ENCODE results near the gene HOXA10. TPM values are rescaled to one million over a fixed set of nuclear protein-coding genes. Genes with fewer than 3 reads are reported as not detected.

HOXA10 gene
- total RNA-seq, 2 donors from 2014 or later, result not detected

- H3K4me3 ChIP-seq (ENCODE audit: low read length), result peak overlapping the region; percentile 1
- H3K27ac Mint-ChIP-seq, result no peak overlapping the region
- H3K27me3 Mint-ChIP-seq (ENCODE audit: insufficient read depth), result peaks cover 100% of the 10 kb centered on the region
- TF ChIP-seq, protein P1, sequence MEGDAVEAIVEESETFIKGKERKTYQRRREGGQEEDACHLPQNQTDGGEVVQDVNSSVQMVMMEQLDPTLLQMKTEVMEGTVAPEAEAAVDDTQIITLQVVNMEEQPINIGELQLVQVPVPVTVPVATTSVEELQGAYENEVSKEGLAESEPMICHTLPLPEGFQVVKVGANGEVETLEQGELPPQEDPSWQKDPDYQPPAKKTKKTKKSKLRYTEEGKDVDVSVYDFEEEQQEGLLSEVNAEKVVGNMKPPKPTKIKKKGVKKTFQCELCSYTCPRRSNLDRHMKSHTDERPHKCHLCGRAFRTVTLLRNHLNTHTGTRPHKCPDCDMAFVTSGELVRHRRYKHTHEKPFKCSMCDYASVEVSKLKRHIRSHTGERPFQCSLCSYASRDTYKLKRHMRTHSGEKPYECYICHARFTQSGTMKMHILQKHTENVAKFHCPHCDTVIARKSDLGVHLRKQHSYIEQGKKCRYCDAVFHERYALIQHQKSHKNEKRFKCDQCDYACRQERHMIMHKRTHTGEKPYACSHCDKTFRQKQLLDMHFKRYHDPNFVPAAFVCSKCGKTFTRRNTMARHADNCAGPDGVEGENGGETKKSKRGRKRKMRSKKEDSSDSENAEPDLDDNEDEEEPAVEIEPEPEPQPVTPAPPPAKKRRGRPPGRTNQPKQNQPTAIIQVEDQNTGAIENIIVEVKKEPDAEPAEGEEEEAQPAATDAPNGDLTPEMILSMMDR (conservative IDR thresholded peaks at IDR 0.05), result no peak
- no peaks in the 10 kb centered on the region for H3K36me3 ChIP-seq (ENCODE audit: control insufficient read depth, insufficient read depth, low read length)
- peaks cover 12% of the 10 kb centered on the region for H3K4me1 Mint-ChIP-seq
- peak; percentile 68 for DNase-seq
- WGBS, 2 experiments (ENCODE audit: insufficient coverage in 1 of 2, insufficient read length in 1 of 2), result 1 to 3% methylated on average over 28 to 52 of the region's 52 CpGs
- H3K9me3 ChIP-seq (ENCODE audit: control insufficient read depth, low read length), result no peaks in the 10 kb centered on the region
- peaks cover 4% of the 10 kb centered on the region for H3K4me1 ChIP-seq (ENCODE audit: control insufficient read depth, insufficient read depth, low read length)
- H3K9me3 Mint-ChIP-seq, result no peaks in the 10 kb centered on the region
- peak overlapping the region; percentile 30 for H3K4me3 Mint-ChIP-seq
- peaks cover 100% of the 10 kb centered on the region for H3K27me3 ChIP-seq (ENCODE audit: control insufficient read depth, insufficient read depth, low read length, poor library complexity, severe bottlenecking)
- no peak overlapping the region for H3K9ac ChIP-seq (ENCODE audit: extremely low read depth, low read length, poor library complexity, severe bottlenecking)
- no peaks in the 10 kb centered on the region for H3K36me3 Mint-ChIP-seq (ENCODE audit: low read depth)
- no peak overlapping the region for H3K27ac ChIP-seq (ENCODE audit: low read depth, low read length)
These were observed 31.5 kb upstream of the HOXA10 start for GRCh38 chr7:27205325-27206280.

GRCh38 chr7:27204851-27205322 is 30.8 kb upstream of the HOXA10 start:
- peaks cover 13% of the 10 kb centered on the region for H3K4me1 Mint-ChIP-seq
- Histone ChIP-seq H3K4me1 (ENCODE audit: control insufficient read depth, insufficient read depth, low read length) (peaks cover 4% of the 10 kb centered on the region), H3K9me3 (ENCODE audit: control insufficient read depth, low read length) (no peaks in the 10 kb centered on the region), H3K36me3 (ENCODE audit: control insufficient read depth, insufficient read depth, low read length) (no peaks in the 10 kb centered on the region), H3K9ac (ENCODE audit: extremely low read depth, low read length, poor library complexity, severe bottlenecking) (no peak overlapping the region), H3K4me3 (ENCODE audit: low read length) (peak overlapping the region; percentile 1), H3K27me3 (ENCODE audit: control insufficient read depth, insufficient read depth, low read length, poor library complexity, severe bottlenecking) (peaks cover 100% of the 10 kb centered on the region), H3K27ac (ENCODE audit: low read depth, low read length) (no peak overlapping the region)
- no peaks in the 10 kb centered on the region for H3K36me3 Mint-ChIP-seq (ENCODE audit: low read depth)
- H3K27ac Mint-ChIP-seq, result no peak overlapping the region
- 0 to 4% methylated on average over 12 to 41 of the region's 41 CpGs for WGBS, 2 experiments (ENCODE audit: insufficient coverage in 1 of 2, insufficient read length in 1 of 2)
- TF ChIP-seq, protein P1 (conservative IDR thresholded peaks at IDR 0.05), result no peak
- H3K27me3 Mint-ChIP-seq (ENCODE audit: insufficient read depth), result peaks cover 98% of the 10 kb centered on the region
- peak; percentile 77 for DNase-seq
- H3K4me3 Mint-ChIP-seq, result peak overlapping the region; percentile 30
- H3K9me3 Mint-ChIP-seq, result no peaks in the 10 kb centered on the region

- H3K27ac ChIP-seq (ENCODE audit: low read depth, low read length), result no peak overlapping the region
- H3K36me3 Mint-ChIP-seq (ENCODE audit: low read depth), result no peaks in the 10 kb centered on the region
- H3K4me3 ChIP-seq (ENCODE audit: low read length), result no peak overlapping the region
- H3K27me3 Mint-ChIP-seq (ENCODE audit: insufficient read depth), result peaks cover 95% of the 10 kb centered on the region
- H3K4me1 ChIP-seq (ENCODE audit: control insufficient read depth, insufficient read depth, low read length), result peaks cover 4% of the 10 kb centered on the region
- H3K9ac ChIP-seq (ENCODE audit: extremely low read depth, low read length, poor library complexity, severe bottlenecking), result no peak overlapping the region
- peaks cover 13% of the 10 kb centered on the region for H3K4me1 Mint-ChIP-seq
- H3K4me3 Mint-ChIP-seq, result no peak overlapping the region
- H3K27me3 ChIP-seq (ENCODE audit: control insufficient read depth, insufficient read depth, low read length, poor library complexity, severe bottlenecking), result peaks cover 97% of the 10 kb centered on the region
- TF ChIP-seq, protein P1 (conservative IDR thresholded peaks at IDR 0.05), result no peak
- 7 to 17% methylated on average over 4 of the region's 4 CpGs for WGBS, 2 experiments (ENCODE audit: insufficient coverage in 1 of 2, insufficient read length in 1 of 2)
- no peaks in the 10 kb centered on the region for H3K9me3 ChIP-seq (ENCODE audit: control insufficient read depth, low read length)
- H3K36me3 ChIP-seq (ENCODE audit: control insufficient read depth, insufficient read depth, low read length), result no peaks in the 10 kb centered on the region
- H3K9me3 Mint-ChIP-seq, result no peaks in the 10 kb centered on the region
- no peak for DNase-seq
- H3K27ac Mint-ChIP-seq, result no peak overlapping the region
These were observed 30.0 kb upstream of the HOXA10 start for GRCh38 chr7:27203964-27204594.

Data from endodermal cell (in vitro differentiated cells).